Limb (tissue), 2 donors: ENCODE measurements around the gene LIPC.

Experiments
- DNase-seq, 2 donors: peaks; one replicate each; pipeline ENCODE4 v3.0.0-alpha.2; 2016; ENCODE audit errors: extremely low spot score in 2 of 2

The LIPC gene

GRCh38 chr15:58436552-58436951 lies 4.8 kb downstream of the LIPC start:
- DNase-seq, result no peak

- DNase-seq, result no peak
Measured at GRCh38 chr15:58437531-58438105, 5.8 kb downstream of the LIPC start.

- no peak for DNase-seq
Measured at GRCh38 chr15:58438111-58438510, 6.3 kb downstream of the LIPC start.

- no peak for DNase-seq
Measured at GRCh38 chr15:58438956-58439355, 7.2 kb downstream of the LIPC start.

GRCh38 chr15:58440158-58440910 lies 8.5 kb downstream of the LIPC start:
- no peak for DNase-seq

- DNase-seq, result no peak
Measured at GRCh38 chr15:58440922-58441321, 9.1 kb downstream of the LIPC start.

GRCh38 chr15:58441376-58442070 lies 9.7 kb downstream of the LIPC start:
- no peak for DNase-seq

- DNase-seq, result no peak
Measured at GRCh38 chr15:58442122-58442521, 10.3 kb downstream of the LIPC start.

- DNase-seq, result no peak
Measured at GRCh38 chr15:58443308-58443707, 11.5 kb downstream of the LIPC start.

GRCh38 chr15:58444056-58444455 lies 12.3 kb downstream of the LIPC start:
- DNase-seq, result no peak

- no peak for DNase-seq
Measured at GRCh38 chr15:58444658-58445332, 13.0 kb downstream of the LIPC start.

- no peak for DNase-seq
Measured at GRCh38 chr15:58445865-58446264, 14.1 kb downstream of the LIPC start.

- no peak for DNase-seq
Measured at GRCh38 chr15:58446521-58446920, 14.7 kb downstream of the LIPC start.

- DNase-seq, result no peak
Measured at GRCh38 chr15:58447271-58448010, 15.7 kb downstream of the LIPC start.

- DNase-seq, result no peak
Measured at GRCh38 chr15:58448331-58448730, 16.5 kb downstream of the LIPC start.

- DNase-seq, result no peak
Measured at GRCh38 chr15:58448906-58449305, 17.1 kb downstream of the LIPC start.

GRCh38 chr15:58451826-58452225 lies 20.0 kb downstream of the LIPC start:
- no peak for DNase-seq

GRCh38 chr15:58452775-58453174 lies 21.0 kb downstream of the LIPC start:
- DNase-seq, result no peak

- DNase-seq, result no peak
Measured at GRCh38 chr15:58453931-58454793, 22.4 kb downstream of the LIPC start.

- no peak for DNase-seq
Measured at GRCh38 chr15:58454950-58455401, 23.2 kb downstream of the LIPC start.
